Glutamatergic neuron (in vitro differentiated cells): ENCODE data around the gene KRT13. TPM values are rescaled to one million over a fixed set of nuclear protein-coding genes. Genes with fewer than 3 reads are reported as not detected.

ENCODE experiments used
- DNase-seq: peaks from one replicate; pipeline ENCODE4 v3.0.0; 2022
- H3K27ac Mint-ChIP-seq: one replicate; pipeline ENCODE4 v1.8.0; 2020; ENCODE audit warnings: mild to moderate bottlenecking, mixed read lengths, inconsistent platforms; ENCODE audit not compliant: unreplicated experiment
- H3K27me3 Mint-ChIP-seq: one replicate; pipeline ENCODE4 v1.8.0; 2020; ENCODE audit warnings: mild to moderate bottlenecking, moderate library complexity, mixed read lengths, inconsistent platforms; ENCODE audit not compliant: unreplicated experiment
- H3K36me3 Mint-ChIP-seq: one replicate; pipeline ENCODE4 v1.8.0; 2020; ENCODE audit warnings: mild to moderate bottlenecking, mixed read lengths, inconsistent platforms; ENCODE audit not compliant: unreplicated experiment
- H3K4me1 Mint-ChIP-seq: one replicate; pipeline ENCODE4 v1.8.0; 2020; ENCODE audit warnings: mild to moderate bottlenecking, low read depth, mixed read lengths, inconsistent platforms; ENCODE audit not compliant: unreplicated experiment
- H3K4me3 Mint-ChIP-seq: one replicate; pipeline ENCODE4 v1.8.0; 2020; ENCODE audit warnings: mild to moderate bottlenecking, mixed read lengths, inconsistent platforms; ENCODE audit not compliant: unreplicated experiment
- H3K9me3 Mint-ChIP-seq: one replicate; pipeline ENCODE4 v1.8.0; 2020; ENCODE audit warnings: mild to moderate bottlenecking, moderate library complexity, mixed read lengths, inconsistent platforms; ENCODE audit not compliant: unreplicated experiment
- CTCF ChIP-seq: fragments of 200-600 bp; sonication (generic); IDR thresholded peaks from one replicate; pipeline ENCODE4 v1.5.0; 2021; ENCODE audit not compliant: partially characterized antibody, unreplicated experiment
- total RNA-seq: library from RNA; stranded (reverse); fragmentation: NEBNext Ultra II Directional; extraction: Animal tissue kit (Norgen Biotek cat#: 25700); gene quantifications from one replicate; pipeline ENCODE4 v1.2.1, GENCODE V29; 2021; ENCODE audit not compliant: unreplicated experiment

KRT13 gene
- total RNA-seq, 1 donor from 2014 or later = not detected

GRCh38 chr17:41533613-41534012, 28.2 kb upstream of the KRT13 start:
- no peak for DNase-seq
- H3K36me3 Mint-ChIP-seq = no peaks in the 10 kb centered on the region
- no peak overlapping the region for H3K27ac Mint-ChIP-seq
- H3K4me3 Mint-ChIP-seq = no peak overlapping the region
- peaks cover 12% of the 10 kb centered on the region for H3K27me3 Mint-ChIP-seq
- peaks cover 8% of the 10 kb centered on the region for H3K9me3 Mint-ChIP-seq
- no peak for TF ChIP-seq CTCF
- peaks cover 6% of the 10 kb centered on the region for H3K4me1 Mint-ChIP-seq

- Mint-ChIP-seq H3K9me3 (peaks cover 9% of the 10 kb centered on the region), H3K27me3 (peaks cover 15% of the 10 kb centered on the region), H3K4me3 (no peak overlapping the region), H3K4me1 (peaks cover 6% of the 10 kb centered on the region), H3K27ac (no peak overlapping the region), H3K36me3 (no peaks in the 10 kb centered on the region)
- no peak for TF ChIP-seq CTCF
- DNase-seq = no peak
These were observed 27.6 kb upstream of the KRT13 start for GRCh38 chr17:41532947-41533570.

- Mint-ChIP-seq H3K9me3 (peaks cover 9% of the 10 kb centered on the region), H3K36me3 (no peaks in the 10 kb centered on the region), H3K4me1 (peaks cover 6% of the 10 kb centered on the region), H3K27ac (no peak overlapping the region), H3K27me3 (peaks cover 14% of the 10 kb centered on the region), H3K4me3 (no peak overlapping the region)
- DNase-seq = no peak
- no peak for TF ChIP-seq CTCF
These were observed 26.6 kb upstream of the KRT13 start for GRCh38 chr17:41531993-41532392.

- Mint-ChIP-seq H3K27ac (no peak overlapping the region), H3K4me3 (no peak overlapping the region), H3K27me3 (peaks cover 16% of the 10 kb centered on the region), H3K36me3 (no peaks in the 10 kb centered on the region), H3K9me3 (peaks cover 9% of the 10 kb centered on the region), H3K4me1 (peaks cover 5% of the 10 kb centered on the region)
- DNase-seq = no peak
- no peak for TF ChIP-seq CTCF
These were observed 24.9 kb upstream of the KRT13 start for GRCh38 chr17:41530062-41531048.

GRCh38 chr17:41529491-41529915, 24.1 kb upstream of the KRT13 start:
- no peak for DNase-seq
- no peak overlapping the region for H3K4me3 Mint-ChIP-seq
- no peaks in the 10 kb centered on the region for H3K4me1 Mint-ChIP-seq
- peaks cover 15% of the 10 kb centered on the region for H3K27me3 Mint-ChIP-seq
- peaks cover 4% of the 10 kb centered on the region for H3K9me3 Mint-ChIP-seq
- H3K27ac Mint-ChIP-seq = no peak overlapping the region
- no peak for TF ChIP-seq CTCF
- H3K36me3 Mint-ChIP-seq = no peaks in the 10 kb centered on the region
